Sigmoid colon (tissue), 4 donors: ENCODE measurements around the gene MTPN.

ENCODE experiments used
- CTCF ChIP-seq, 4 experiments: fragments of 450-650 bp in 3 of 4; fragments of 200-600 bp in 1 of 4; IDR thresholded peaks; one replicate each; pipeline ENCODE4 v1.5.1; 2016 to 2019; ENCODE audit warnings: antibody characterized with exemption in 4 of 4, mild to moderate bottlenecking in 3 of 4, moderate library complexity in 2 of 4
- POLR2AphosphoS5 ChIP-seq, 4 donors: sonication (generic); formaldehyde crosslinking; IDR thresholded peaks; one replicate each; pipeline ENCODE4 v1.6.1; 2017; ENCODE audit warnings: antibody characterized with exemption in 4 of 4

- TF ChIP-seq CTCF (IDR thresholded peaks at IDR 0.05) (no peak), POLR2AphosphoS5 (IDR thresholded peaks at IDR 0.05) (no peak)
Observed at GRCh38 chr7:135905355-135905754, 71.8 kb downstream of the MTPN start.
